Neural cell (in vitro differentiated cells): ENCODE measurements around the gene CAPN9. TPM values are rescaled to one million over a fixed set of nuclear protein-coding genes. Genes with fewer than 3 reads are reported as not detected.

Source experiments
- H2AFZ ChIP-seq: fragments of 200-600, 300-800 bp; sonication (generic), shearing (Covaris generic); 2 replicates; pipeline ENCODE4 v1.6.0; 2014; ENCODE audit warnings: low read depth, mild to moderate bottlenecking, antibody characterized with exemption, low read length, moderate library complexity
- H3F3A ChIP-seq: fragments of 200-600 bp; shearing (Covaris generic); 2 replicates; pipeline ENCODE4 v1.6.1; 2016; ENCODE audit warnings: mild to moderate bottlenecking, moderate library complexity, mixed read lengths, antibody characterized with exemption, low read length; ENCODE audit not compliant: insufficient read depth, poor library complexity, severe bottlenecking
- H3K27ac ChIP-seq: fragments of 200-600, 300-800 bp; sonication (generic), shearing (Covaris generic); 2 replicates; pipeline ENCODE4 v1.5.1; 2014; ENCODE audit warnings: mild to moderate bottlenecking, low read length, moderate library complexity
- H3K27me3 ChIP-seq: fragments of 300-800, 200-600 bp; sonication (generic), shearing (Covaris generic); 2 replicates; pipeline ENCODE4 v1.6.0; 2014; ENCODE audit warnings: mild to moderate bottlenecking, low read depth, low read length, moderate library complexity; ENCODE audit not compliant: insufficient read depth
- H3K36me3 ChIP-seq: fragments of 300-800, 200-600 bp; sonication (generic), shearing (Covaris generic); 2 replicates; pipeline ENCODE4 v1.5.1; 2014; ENCODE audit warnings: mild to moderate bottlenecking, antibody characterized with exemption, low read length, moderate library complexity; ENCODE audit not compliant: insufficient read depth
- H3K4me2 ChIP-seq: fragments of 300-800, 200-600 bp; sonication (generic), shearing (Covaris generic); 2 replicates; pipeline ENCODE4 v1.6.0; 2014; ENCODE audit warnings: mild to moderate bottlenecking, low read length
- H3K4me3 ChIP-seq: fragments of 300-800, 200-600 bp; sonication (generic), shearing (Covaris generic); 2 replicates; pipeline ENCODE4 v1.5.1; 2014; ENCODE audit warnings: mild to moderate bottlenecking, low read length, moderate library complexity
- H3K79me2 ChIP-seq: fragments of 200-600 bp; shearing (Covaris generic); replicated peaks from 2 replicates; pipeline ENCODE4 v1.6.0; 2014; ENCODE audit warnings: mild to moderate bottlenecking, low read length, moderate library complexity; ENCODE audit not compliant: insufficient read depth
- H3K9ac ChIP-seq: fragments of 300-800, 200-600 bp; sonication (generic), shearing (Covaris generic); 2 replicates; pipeline ENCODE4 v1.6.1; 2016; ENCODE audit warnings: mild to moderate bottlenecking, low read length, mixed read lengths
- H3K9me2 ChIP-seq: fragments of 200-600 bp; shearing (Covaris generic); 2 replicates; pipeline ENCODE4 v1.6.1; 2016; ENCODE audit warnings: mild to moderate bottlenecking, low read length, mixed read lengths; ENCODE audit not compliant: insufficient read depth
- H3K9me3 ChIP-seq: fragments of 200-600, 300-800 bp; sonication (generic), shearing (Covaris generic); 2 replicates; pipeline ENCODE4 v1.6.1; 2016; ENCODE audit warnings: mild to moderate bottlenecking, mixed run types, low read length, moderate library complexity, mixed read lengths
- H4K20me1 ChIP-seq: fragments of 200-600 bp; shearing (Covaris generic); 2 replicates; pipeline ENCODE4 v1.6.1; 2016; ENCODE audit warnings: mild to moderate bottlenecking, mixed run types; ENCODE audit not compliant: insufficient read depth
- CTCF ChIP-seq: fragments of 450-650 bp; IDR thresholded peaks from 2 replicates; pipeline ENCODE4 v1.5.1; 2014; ENCODE audit warnings: antibody characterized with exemption, mild to moderate bottlenecking, moderate library complexity; ENCODE audit not compliant: poor library complexity, severe bottlenecking
- EP300 ChIP-seq: fragments of 450-650 bp; conservative IDR thresholded peaks from 2 replicates; pipeline ENCODE4 v1.6.1; 2014; ENCODE audit warnings: antibody characterized with exemption, mild to moderate bottlenecking, moderate library complexity; ENCODE audit not compliant: poor library complexity, severe bottlenecking
- EZH2 ChIP-seq: fragments of 200-600, 300-800 bp; shearing (Covaris generic), sonication (generic); IDR thresholded peaks from 2 replicates; pipeline ENCODE4 v1.6.1; 2014; ENCODE audit warnings: antibody characterized with exemption, low read length, borderline replicate concordance, mild to moderate bottlenecking; ENCODE audit not compliant: insufficient read depth, poor library complexity, severe bottlenecking
- MXI1 ChIP-seq: fragments of 450-650 bp; conservative IDR thresholded peaks from 2 replicates; pipeline ENCODE4 v1.6.1; 2014; ENCODE audit warnings: antibody characterized with exemption, mild to moderate bottlenecking; ENCODE audit not compliant: poor library complexity, severe bottlenecking
- POLR2AphosphoS5 ChIP-seq: IDR thresholded peaks from 2 replicates; pipeline ENCODE4 v1.6.1; 2012
- RAD21 ChIP-seq: fragments of 450-650 bp; conservative IDR thresholded peaks from 2 replicates; pipeline ENCODE4 v1.6.1; 2014; ENCODE audit warnings: antibody characterized with exemption, mild to moderate bottlenecking, moderate library complexity
- SMC3 ChIP-seq: fragments of 450-650 bp; conservative IDR thresholded peaks from 2 replicates; pipeline ENCODE4 v1.6.1; 2014; ENCODE audit warnings: antibody characterized with exemption, mild to moderate bottlenecking, moderate library complexity; ENCODE audit not compliant: poor library complexity
- TAF1 ChIP-seq: IDR thresholded peaks from 2 replicates; pipeline ENCODE4 v1.6.1; 2012; ENCODE audit warnings: low read depth
- polyA minus RNA-seq: library from RNA; depleted of rRNA, polyadenylated mRNA; stranded (reverse); fragments of >200 nt; gene quantifications from 2 replicates; pipeline ENCODE4 v1.2.3, GENCODE V29; 2014
- polyA plus RNA-seq: library from polyadenylated mRNA; depleted of rRNA; stranded (reverse); fragments of >200 nt; gene quantifications from 2 replicates; pipeline ENCODE4 v1.2.3, GENCODE V29; 2014
- TF ChIP-seq, protein P1 (sequence below): IDR thresholded peaks from 2 replicates; pipeline ENCODE4 v1.6.1; 2012; ENCODE audit warnings: borderline replicate concordance

CAPN9 gene, protein sequence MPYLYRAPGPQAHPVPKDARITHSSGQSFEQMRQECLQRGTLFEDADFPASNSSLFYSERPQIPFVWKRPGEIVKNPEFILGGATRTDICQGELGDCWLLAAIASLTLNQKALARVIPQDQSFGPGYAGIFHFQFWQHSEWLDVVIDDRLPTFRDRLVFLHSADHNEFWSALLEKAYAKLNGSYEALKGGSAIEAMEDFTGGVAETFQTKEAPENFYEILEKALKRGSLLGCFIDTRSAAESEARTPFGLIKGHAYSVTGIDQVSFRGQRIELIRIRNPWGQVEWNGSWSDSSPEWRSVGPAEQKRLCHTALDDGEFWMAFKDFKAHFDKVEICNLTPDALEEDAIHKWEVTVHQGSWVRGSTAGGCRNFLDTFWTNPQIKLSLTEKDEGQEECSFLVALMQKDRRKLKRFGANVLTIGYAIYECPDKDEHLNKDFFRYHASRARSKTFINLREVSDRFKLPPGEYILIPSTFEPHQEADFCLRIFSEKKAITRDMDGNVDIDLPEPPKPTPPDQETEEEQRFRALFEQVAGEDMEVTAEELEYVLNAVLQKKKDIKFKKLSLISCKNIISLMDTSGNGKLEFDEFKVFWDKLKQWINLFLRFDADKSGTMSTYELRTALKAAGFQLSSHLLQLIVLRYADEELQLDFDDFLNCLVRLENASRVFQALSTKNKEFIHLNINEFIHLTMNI
- polyA plus RNA-seq: 0.14 TPM in 1 of 2 replicates, not detected in the other
- polyA minus RNA-seq: not detected in 2 replicates

- no peak within 1 kb of the TSS for H3K4me2 ChIP-seq
- TF ChIP-seq, protein P1, sequence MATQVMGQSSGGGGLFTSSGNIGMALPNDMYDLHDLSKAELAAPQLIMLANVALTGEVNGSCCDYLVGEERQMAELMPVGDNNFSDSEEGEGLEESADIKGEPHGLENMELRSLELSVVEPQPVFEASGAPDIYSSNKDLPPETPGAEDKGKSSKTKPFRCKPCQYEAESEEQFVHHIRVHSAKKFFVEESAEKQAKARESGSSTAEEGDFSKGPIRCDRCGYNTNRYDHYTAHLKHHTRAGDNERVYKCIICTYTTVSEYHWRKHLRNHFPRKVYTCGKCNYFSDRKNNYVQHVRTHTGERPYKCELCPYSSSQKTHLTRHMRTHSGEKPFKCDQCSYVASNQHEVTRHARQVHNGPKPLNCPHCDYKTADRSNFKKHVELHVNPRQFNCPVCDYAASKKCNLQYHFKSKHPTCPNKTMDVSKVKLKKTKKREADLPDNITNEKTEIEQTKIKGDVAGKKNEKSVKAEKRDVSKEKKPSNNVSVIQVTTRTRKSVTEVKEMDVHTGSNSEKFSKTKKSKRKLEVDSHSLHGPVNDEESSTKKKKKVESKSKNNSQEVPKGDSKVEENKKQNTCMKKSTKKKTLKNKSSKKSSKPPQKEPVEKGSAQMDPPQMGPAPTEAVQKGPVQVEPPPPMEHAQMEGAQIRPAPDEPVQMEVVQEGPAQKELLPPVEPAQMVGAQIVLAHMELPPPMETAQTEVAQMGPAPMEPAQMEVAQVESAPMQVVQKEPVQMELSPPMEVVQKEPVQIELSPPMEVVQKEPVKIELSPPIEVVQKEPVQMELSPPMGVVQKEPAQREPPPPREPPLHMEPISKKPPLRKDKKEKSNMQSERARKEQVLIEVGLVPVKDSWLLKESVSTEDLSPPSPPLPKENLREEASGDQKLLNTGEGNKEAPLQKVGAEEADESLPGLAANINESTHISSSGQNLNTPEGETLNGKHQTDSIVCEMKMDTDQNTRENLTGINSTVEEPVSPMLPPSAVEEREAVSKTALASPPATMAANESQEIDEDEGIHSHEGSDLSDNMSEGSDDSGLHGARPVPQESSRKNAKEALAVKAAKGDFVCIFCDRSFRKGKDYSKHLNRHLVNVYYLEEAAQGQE: no peak
- no peak for TF ChIP-seq MXI1
- no peak for TF ChIP-seq EP300
- TF ChIP-seq SMC3: no peak
- no peak for TF ChIP-seq TAF1
- TF ChIP-seq RAD21: no peak
- no peak for TF ChIP-seq CTCF
- TF ChIP-seq POLR2AphosphoS5: no peak
- no peak for TF ChIP-seq EZH2
- H2AFZ ChIP-seq: no peak within 1 kb of the TSS
Measured at GRCh38 chr1:230747127-230747730, at the start of gene CAPN9. Gene CAPN9, plus strand, starts transcription at chr1:230747388. Its CDS starts 109 bp downstream, at chr1:230747497.

DNA sequence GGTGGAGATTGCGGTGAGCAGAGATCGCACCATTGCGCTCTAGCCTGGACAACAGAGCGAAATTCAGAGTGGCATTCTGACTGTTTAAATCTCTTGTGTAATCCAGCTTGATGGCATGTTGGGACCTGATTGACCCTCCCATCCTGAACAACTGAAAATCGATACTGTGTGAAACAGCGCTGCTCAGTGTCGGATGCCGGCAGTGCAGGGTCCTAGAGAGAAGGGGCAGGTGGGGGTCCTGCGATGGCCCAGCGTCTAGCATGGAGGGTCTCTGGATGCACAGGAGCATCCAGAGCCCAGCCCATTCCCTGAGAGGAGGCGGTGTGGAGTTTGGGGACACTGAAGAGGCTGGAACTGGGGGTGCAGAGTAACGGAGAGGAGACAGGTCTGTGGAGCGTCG, 49.1 kb upstream of the CAPN9 start:
- Histone ChIP-seq H4K20me1 (no peaks in the 10 kb centered on the region), H3K27me3 (no peaks in the 10 kb centered on the region), H3K9me3 (no peaks in the 10 kb centered on the region), H3F3A (no peaks in the 10 kb centered on the region), H3K36me3 (no peaks in the 10 kb centered on the region), H3K79me2 (no peaks in the 10 kb centered on the region), H3K9ac (no peak overlapping the region), H3K9me2 (no peaks in the 10 kb centered on the region), H3K4me3 (no peak overlapping the region), H2AFZ (no peak overlapping the region), H3K4me2 (no peak overlapping the region), H3K27ac (no peak overlapping the region)
- TF ChIP-seq EP300: no peak
- TF ChIP-seq, protein P1: no peak
- no peak for TF ChIP-seq SMC3
- no peak for TF ChIP-seq RAD21
- no peak for TF ChIP-seq MXI1
- TF ChIP-seq EZH2: no peak
- no peak for TF ChIP-seq CTCF
- no peak for TF ChIP-seq POLR2AphosphoS5
- TF ChIP-seq TAF1: no peak

More at GRCh38 chr1:230747127-230747730, at the start of gene CAPN9:
- Histone ChIP-seq H3K27ac (no peak within 1 kb of the TSS), H3K9me2 (no peaks in the 10 kb centered on the region), H3K79me2 (no peaks in the 10 kb centered on the region), H3K27me3 (no peaks in the 10 kb centered on the region), H3K9ac (no peak within 1 kb of the TSS), H4K20me1 (no peaks in the 10 kb centered on the region), H3K36me3 (no peaks in the 10 kb centered on the region), H3F3A (no peaks in the 10 kb centered on the region), H3K4me3 (no peak within 1 kb of the TSS), H3K9me3 (no peaks in the 10 kb centered on the region)
